Epithelial cell of prostate (primary cell): ENCODE measurements around the gene CFP.
A peak's percentile ranks its signal among the peaks of the same experiment; 100 is the strongest.

Source experiments
- DNase-seq: peaks from one replicate; pipeline ENCODE4 v3.0.0-alpha.2; 2011; ENCODE audit warnings: low read depth, low spot score
- H3K27ac ChIP-seq: fragments of 450-650 bp; 2 replicates; pipeline ENCODE4 v1.5.1; 2017; ENCODE audit warnings: mild to moderate bottlenecking

The CFP gene

DNA sequence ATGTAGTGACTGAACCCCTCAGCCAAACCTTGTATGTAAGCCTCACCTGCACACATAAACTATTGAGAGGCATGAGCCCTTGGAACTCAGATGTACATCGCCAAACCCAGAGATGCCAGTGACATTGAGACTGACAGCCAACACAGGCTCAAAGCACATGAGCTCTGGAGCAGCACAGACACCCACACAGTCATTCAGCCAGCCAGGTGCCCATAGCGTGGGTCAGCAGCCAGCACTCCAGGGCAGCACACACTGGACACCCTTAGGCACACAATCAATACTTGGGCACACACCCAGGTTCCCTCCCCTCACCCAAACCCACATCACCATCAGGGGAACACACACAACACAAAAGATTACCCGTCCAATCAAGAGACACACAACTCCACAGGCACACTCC is 51.8 kb downstream of the CFP start:
- no peak overlapping the region for H3K27ac ChIP-seq
- DNase-seq = no peak

DNA sequence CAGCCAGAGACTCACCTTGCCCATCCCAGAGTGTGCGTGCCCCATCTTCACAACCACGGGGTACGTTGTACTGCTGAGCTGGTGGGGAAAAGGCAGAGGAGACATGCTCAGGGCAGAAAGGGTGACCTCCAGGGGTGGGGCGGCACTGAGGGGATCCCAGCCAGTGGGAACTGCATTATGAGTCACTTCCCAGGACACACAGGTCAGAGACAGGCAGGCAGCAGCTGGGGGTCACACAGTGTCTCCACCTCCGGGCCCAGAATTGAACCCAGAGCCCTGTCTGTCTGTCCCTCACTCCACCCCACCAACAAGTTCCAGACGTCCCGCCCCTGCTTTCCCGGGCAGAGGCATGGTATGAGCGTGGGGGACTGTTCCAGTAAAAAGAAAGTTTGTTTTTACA is 52.3 kb downstream of the CFP start:
- no peak overlapping the region for H3K27ac ChIP-seq
- DNase-seq = no peak

DNA sequence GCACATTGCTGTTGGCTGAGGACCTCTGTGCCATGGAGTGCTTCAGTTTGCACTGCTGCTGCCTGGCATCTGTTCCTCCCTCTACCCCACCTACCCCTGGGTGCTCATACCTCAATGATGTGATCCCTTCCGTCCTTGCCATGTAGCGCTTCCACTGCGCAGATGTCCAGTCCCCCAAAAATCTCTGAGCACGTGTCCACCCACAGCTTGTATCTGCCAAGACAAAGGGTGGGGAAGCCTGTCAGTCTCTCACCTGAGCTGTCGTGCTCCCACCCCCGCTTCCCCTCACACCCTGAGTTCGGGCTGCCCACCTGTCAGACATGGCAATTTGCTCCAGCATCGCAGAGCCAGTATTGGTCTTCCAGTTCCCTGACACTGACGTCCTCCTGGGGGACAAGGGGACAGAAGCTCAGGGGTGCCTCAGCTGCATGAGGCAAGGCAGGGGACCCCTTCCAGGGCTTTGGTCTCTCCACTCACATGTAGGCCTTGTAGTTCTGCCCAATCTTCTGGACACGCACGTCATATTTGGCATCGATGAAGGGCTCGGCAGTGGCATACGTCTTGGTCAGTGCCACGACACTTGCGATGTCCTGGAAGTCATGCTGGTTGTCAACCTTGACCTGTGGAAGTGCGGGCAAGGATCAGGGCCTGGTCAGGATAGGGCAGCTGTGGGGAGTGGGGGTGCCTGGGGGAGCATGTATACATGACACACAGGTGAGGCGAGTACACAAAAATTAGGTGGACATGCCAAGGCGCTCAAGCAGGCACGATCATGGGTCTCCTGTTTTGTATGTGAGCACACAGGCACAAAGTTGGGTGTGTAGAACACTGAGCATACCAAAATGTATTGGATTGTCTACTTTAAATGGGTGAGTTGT is 53.5 kb downstream of the CFP start:
- no peak overlapping the region for H3K27ac ChIP-seq
- no peak for DNase-seq

DNA sequence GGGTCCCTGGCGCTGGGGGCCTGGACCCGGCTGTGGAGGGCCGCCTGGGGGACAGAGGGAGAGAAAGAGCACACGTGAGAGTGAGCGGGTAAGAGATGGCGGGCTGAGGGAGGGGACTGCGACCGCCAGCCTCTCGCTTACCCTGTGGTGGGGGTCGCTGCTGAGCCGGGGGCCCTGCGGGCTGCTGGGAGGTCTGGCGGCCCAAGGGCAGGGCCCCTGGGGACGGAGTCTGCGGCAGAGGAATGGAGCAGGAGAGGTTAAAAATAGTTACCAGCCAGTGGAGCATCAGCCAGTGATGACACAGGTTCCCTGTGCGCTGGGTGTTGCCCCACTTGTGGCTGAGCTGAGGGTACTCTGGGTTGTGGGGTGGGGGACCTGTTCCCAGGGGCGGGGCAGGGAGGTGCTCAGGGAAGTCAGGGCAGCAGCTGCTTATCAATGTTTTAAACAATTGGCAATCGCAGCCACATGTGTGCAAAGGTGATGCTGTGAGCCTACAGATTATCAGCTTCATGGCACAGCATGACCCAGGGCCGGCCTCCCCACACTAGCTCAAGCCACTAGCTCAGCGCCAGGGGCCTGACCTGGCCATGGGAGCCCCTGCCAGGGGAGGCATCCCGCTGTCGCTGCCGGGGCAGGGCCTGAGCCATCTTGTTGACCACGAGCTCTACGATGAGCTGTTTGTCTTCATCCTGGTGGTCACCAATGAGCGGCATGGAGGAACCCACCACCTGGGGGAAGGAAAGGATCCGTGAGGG is 55.0 kb downstream of the CFP start:
- H3K27ac ChIP-seq = peak overlapping the region; percentile 78
- DNase-seq = no peak

DNA sequence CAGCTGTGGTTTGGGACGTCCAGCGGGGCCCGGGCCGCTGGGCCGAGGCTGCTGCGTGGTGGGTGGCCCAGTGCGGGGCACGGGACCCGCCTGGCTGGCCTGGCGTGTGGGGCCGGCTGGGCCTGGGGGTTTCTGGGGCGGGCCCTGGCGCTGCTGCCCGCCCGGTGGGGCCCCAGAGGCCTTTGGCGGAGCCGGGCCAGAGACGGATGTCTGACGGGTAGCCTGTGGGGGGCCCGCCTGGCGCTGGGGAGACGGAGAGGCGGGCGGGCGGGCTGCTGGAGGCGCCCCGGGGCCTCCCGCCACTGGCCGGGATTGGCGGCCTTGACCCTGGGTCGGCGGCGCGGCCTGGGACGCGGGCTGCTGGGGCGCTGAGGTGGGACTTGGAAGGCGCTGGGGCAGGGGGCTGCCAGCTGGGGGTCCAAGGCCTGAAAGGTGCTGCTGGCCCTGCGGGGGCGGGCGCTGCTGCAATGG is 55.6 kb downstream of the CFP start:
- peak overlapping the region; percentile 78 for H3K27ac ChIP-seq
- no peak for DNase-seq

DNA sequence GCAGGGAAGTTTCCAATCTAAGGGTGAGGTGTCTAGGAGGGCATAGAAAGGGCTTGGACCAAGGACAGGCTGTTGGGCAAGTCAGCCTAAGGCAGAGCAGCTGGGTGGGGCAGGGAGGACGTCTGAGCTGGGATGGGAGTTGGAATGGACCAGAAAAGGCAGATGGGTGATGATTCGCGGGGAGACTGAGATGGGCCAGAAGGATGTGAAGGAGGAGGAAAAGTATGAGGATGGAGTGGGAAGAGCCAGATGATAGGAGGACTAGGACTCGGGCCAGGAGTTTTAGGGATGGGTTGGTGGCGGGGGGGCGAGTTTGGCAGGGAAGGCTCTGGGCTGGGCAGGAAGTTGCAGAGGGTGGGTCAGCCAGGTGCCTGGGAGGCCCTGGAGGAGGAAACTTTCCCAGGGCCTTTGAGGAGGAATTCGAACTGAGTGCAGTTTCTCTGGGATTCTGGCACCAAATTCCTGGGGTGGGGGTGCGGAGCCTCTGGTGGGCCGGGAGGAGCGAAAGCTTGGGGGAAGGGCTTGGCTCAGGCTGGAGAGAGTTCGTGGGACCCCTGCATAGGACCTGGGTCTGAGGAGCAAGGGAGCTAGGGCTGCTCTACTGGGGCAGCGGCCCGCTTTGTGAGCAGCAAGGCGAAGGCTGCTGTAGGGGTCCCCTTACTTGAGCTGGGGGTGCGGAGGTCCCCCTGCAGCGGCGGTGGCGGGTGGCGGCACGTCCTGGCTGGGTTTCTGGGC is 56.2 kb downstream of the CFP start:
- DNase-seq = no peak

More for the DNA sequence above, 56.2 kb downstream of the CFP start:
- peak overlapping the region; percentile 78 for H3K27ac ChIP-seq
